SU-DHL-6 (cell line): ENCODE data around the gene CRADD.

Experiments
- EZH2phosphoT487 ChIP-seq: fragments of 200-600 bp; sonication (generic), shearing (Covaris generic); conservative IDR thresholded peaks from 2 replicates; pipeline ENCODE4 v1.6.1; 2018; ENCODE audit warnings: mild to moderate bottlenecking, antibody characterized with exemption, low read length, moderate library complexity, mixed read lengths
- TF ChIP-seq, protein P1 (sequence below): fragments of 200-600 bp; sonication (generic); IDR thresholded peaks from one replicate; pipeline ENCODE4 v1.5.1; 2017; ENCODE audit warnings: antibody characterized with exemption, mild to moderate bottlenecking, low read length, moderate library complexity; ENCODE audit not compliant: insufficient read depth, poor library complexity, severe bottlenecking

GRCh38 chr12:93722179-93722578, 45.0 kb downstream of the CRADD start:
- TF ChIP-seq, protein P1, sequence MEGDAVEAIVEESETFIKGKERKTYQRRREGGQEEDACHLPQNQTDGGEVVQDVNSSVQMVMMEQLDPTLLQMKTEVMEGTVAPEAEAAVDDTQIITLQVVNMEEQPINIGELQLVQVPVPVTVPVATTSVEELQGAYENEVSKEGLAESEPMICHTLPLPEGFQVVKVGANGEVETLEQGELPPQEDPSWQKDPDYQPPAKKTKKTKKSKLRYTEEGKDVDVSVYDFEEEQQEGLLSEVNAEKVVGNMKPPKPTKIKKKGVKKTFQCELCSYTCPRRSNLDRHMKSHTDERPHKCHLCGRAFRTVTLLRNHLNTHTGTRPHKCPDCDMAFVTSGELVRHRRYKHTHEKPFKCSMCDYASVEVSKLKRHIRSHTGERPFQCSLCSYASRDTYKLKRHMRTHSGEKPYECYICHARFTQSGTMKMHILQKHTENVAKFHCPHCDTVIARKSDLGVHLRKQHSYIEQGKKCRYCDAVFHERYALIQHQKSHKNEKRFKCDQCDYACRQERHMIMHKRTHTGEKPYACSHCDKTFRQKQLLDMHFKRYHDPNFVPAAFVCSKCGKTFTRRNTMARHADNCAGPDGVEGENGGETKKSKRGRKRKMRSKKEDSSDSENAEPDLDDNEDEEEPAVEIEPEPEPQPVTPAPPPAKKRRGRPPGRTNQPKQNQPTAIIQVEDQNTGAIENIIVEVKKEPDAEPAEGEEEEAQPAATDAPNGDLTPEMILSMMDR = no peak
- no peak for TF ChIP-seq EZH2phosphoT487
